ENCODE data around the gene TCAF1.

Gene TCAF1

GRCh38 chr7:143906895-143907294 is 4.9 kb upstream of the TCAF1 start:
- no peak for TF ChIP-seq CTCF (IDR thresholded peaks at IDR 0.05; ENCODE audit: low read length)
- no peak for TF ChIP-seq EZH2 (optimal IDR thresholded peaks at IDR 0.05; ENCODE audit: low read depth, low read length)
- TF ChIP-seq EZH2phosphoT487 (IDR thresholded peaks at IDR 0.05; ENCODE audit: low read length) = no peak
- no peak overlapping the region for H3K9ac ChIP-seq (ENCODE audit: low read length)
- H3K27me3 ChIP-seq (replicated peaks; ENCODE audit: insufficient read depth, low read length) = no peaks in the 10 kb centered on the region
- H3K79me2 ChIP-seq (ENCODE audit: low read length) = no peaks in the 10 kb centered on the region
- H3K36me3 ChIP-seq (replicated peaks; ENCODE audit: insufficient read depth, low read length) = no peaks in the 10 kb centered on the region
- H3F3A ChIP-seq (ENCODE audit: insufficient read depth, low read length) = no peaks in the 10 kb centered on the region
- H3K4me2 ChIP-seq (ENCODE audit: low read depth, low read length) = no peak overlapping the region
- no peaks in the 10 kb centered on the region for H4K20me1 ChIP-seq (ENCODE audit: insufficient read depth, low read length)
- H3K27ac ChIP-seq (ENCODE audit: low read length) = no peak overlapping the region
- H2AFZ ChIP-seq (ENCODE audit: low read length) = no peak overlapping the region
- no peaks in the 10 kb centered on the region for H3K4me1 ChIP-seq (ENCODE audit: low read length)
- H3K9me2 ChIP-seq (replicated peaks; ENCODE audit: insufficient read depth, low read length) = no peaks in the 10 kb centered on the region
- no peaks in the 10 kb centered on the region for H3K9me3 ChIP-seq (replicated peaks; ENCODE audit: insufficient read depth, low read length)
- DNase-seq = no peak
- no peak overlapping the region for H3K4me3 ChIP-seq (ENCODE audit: low read length)

- Histone ChIP-seq H4K20me1 (ENCODE audit: insufficient read depth, low read length) (no peaks in the 10 kb centered on the region), H3K36me3 (replicated peaks; ENCODE audit: insufficient read depth, low read length) (no peaks in the 10 kb centered on the region), H3F3A (ENCODE audit: insufficient read depth, low read length) (peaks cover 7% of the 10 kb centered on the region; the same call in 1 of the 2 replicates), H3K79me2 (ENCODE audit: low read length) (peaks cover 3% of the 10 kb centered on the region), H3K27me3 (replicated peaks; ENCODE audit: insufficient read depth, low read length) (no peaks in the 10 kb centered on the region), H3K4me3 (ENCODE audit: low read length) (no peak overlapping the region), H2AFZ (ENCODE audit: low read length) (no peak overlapping the region), H3K4me2 (ENCODE audit: low read depth, low read length) (no peak overlapping the region), H3K4me1 (ENCODE audit: low read length) (0 out of 2 replicates have a peak, but pooled peaks cover under 1% of the 10 kb centered on the region), H3K9me2 (replicated peaks; ENCODE audit: insufficient read depth, low read length) (no peaks in the 10 kb centered on the region), H3K9ac (ENCODE audit: low read length) (no peak overlapping the region), H3K9me3 (replicated peaks; ENCODE audit: insufficient read depth, low read length) (no peaks in the 10 kb centered on the region), H3K27ac (ENCODE audit: low read length) (no peak overlapping the region)
- TF ChIP-seq EZH2 (optimal IDR thresholded peaks at IDR 0.05; ENCODE audit: low read depth, low read length) = no peak
- no peak for TF ChIP-seq EZH2phosphoT487 (IDR thresholded peaks at IDR 0.05; ENCODE audit: low read length)
- no peak for TF ChIP-seq CTCF (IDR thresholded peaks at IDR 0.05; ENCODE audit: low read length)
- no peak for DNase-seq
These were observed 4.2 kb upstream of the TCAF1 start for GRCh38 chr7:143906151-143906550.

- H3K36me3 ChIP-seq (replicated peaks; ENCODE audit: insufficient read depth, low read length) = no peaks in the 10 kb centered on the region
- no peak overlapping the region for H3K4me3 ChIP-seq (ENCODE audit: low read length)
- no peaks in the 10 kb centered on the region for H3K9me3 ChIP-seq (replicated peaks; ENCODE audit: insufficient read depth, low read length)
- peaks cover 9% of the 10 kb centered on the region; the same call in 1 of the 2 replicates for H3F3A ChIP-seq (ENCODE audit: insufficient read depth, low read length)
- no peaks in the 10 kb centered on the region for H3K27me3 ChIP-seq (replicated peaks; ENCODE audit: insufficient read depth, low read length)
- H3K9me2 ChIP-seq (replicated peaks; ENCODE audit: insufficient read depth, low read length) = no peaks in the 10 kb centered on the region
- TF ChIP-seq EZH2 (optimal IDR thresholded peaks at IDR 0.05; ENCODE audit: low read depth, low read length) (no peak), EZH2phosphoT487 (IDR thresholded peaks at IDR 0.05; ENCODE audit: low read length) (no peak), CTCF (IDR thresholded peaks at IDR 0.05; ENCODE audit: low read length) (no peak)
- H3K9ac ChIP-seq (ENCODE audit: low read length) = no peak overlapping the region
- no peak for DNase-seq
- no peak overlapping the region for H3K27ac ChIP-seq (ENCODE audit: low read length)
- no peak overlapping the region for H3K4me2 ChIP-seq (ENCODE audit: low read depth, low read length)
- H3K4me1 ChIP-seq (ENCODE audit: low read length) = peaks cover 6% of the 10 kb centered on the region; the same call in 1 of the 2 replicates
- H2AFZ ChIP-seq (ENCODE audit: low read length) = no peak overlapping the region
- H4K20me1 ChIP-seq (ENCODE audit: insufficient read depth, low read length) = no peaks in the 10 kb centered on the region
- H3K79me2 ChIP-seq (ENCODE audit: low read length) = peaks cover 10% of the 10 kb centered on the region
These were observed 3.5 kb upstream of the TCAF1 start for GRCh38 chr7:143905509-143905908.
